Measurements from ENCODE around the gene SBF2.

GRCh38 chr11:9826390-9826789 lies 467.6 kb downstream of the SBF2 start:
- no peak for TF ChIP-seq CTCF (IDR thresholded peaks at IDR 0.05)
- no peak for TF ChIP-seq EZH2 (IDR thresholded peaks at IDR 0.05; ENCODE audit: borderline replicate concordance, insufficient read depth, low read depth, low read length, poor library complexity, severe bottlenecking)

Data from B cell (primary cell).